DND-41 (cell line): ENCODE data around the gene CEP55.

ENCODE experiments used
- ATAC-seq: fragments of 200-7000 bp; cut with Tn5 transposase; 3 replicates; pipeline ENCODE4 v1.9.1; 2021; ENCODE audit warnings: low read depth; ENCODE audit not compliant: insufficient read depth
- DNase-seq: peaks from one replicate; pipeline ENCODE4 v3.0.0-alpha.2; 2020
- H2AFZ ChIP-seq: 2 replicates; pipeline ENCODE4 v1.6.0; 2012; ENCODE audit warnings: low read depth, low read length
- H3K27ac ChIP-seq: 2 replicates; pipeline ENCODE4 v1.5.1; 2012; ENCODE audit warnings: low read length, inconsistent platforms
- H3K27me3 ChIP-seq: fragments of 200-600 bp; sonication (generic); 2 replicates; pipeline ENCODE4 v1.6.0; 2012; ENCODE audit warnings: low read length, mild to moderate bottlenecking, inconsistent platforms; ENCODE audit not compliant: insufficient read depth, poor library complexity
- H3K36me3 ChIP-seq: 2 replicates; pipeline ENCODE4 v1.5.1; 2012; ENCODE audit warnings: low read length, inconsistent platforms; ENCODE audit not compliant: insufficient read depth
- H3K4me1 ChIP-seq: 2 replicates; pipeline ENCODE4 v1.5.1; 2012; ENCODE audit warnings: mild to moderate bottlenecking, low read length; ENCODE audit not compliant: insufficient read depth
- H3K4me2 ChIP-seq: 2 replicates; pipeline ENCODE4 v1.6.0; 2012; ENCODE audit warnings: mild to moderate bottlenecking, moderate library complexity, low read length, inconsistent platforms; ENCODE audit not compliant: insufficient read depth
- H3K4me3 ChIP-seq, 2 experiments: fragments of 200-600 bp in 1 of 2; shearing (Covaris generic) in 1 of 2; 2 replicates each; pipeline ENCODE4 v1.5.1; 2012 to 2016; ENCODE audit warnings: inconsistent platforms in 2 of 2, low read length in 2 of 2, mild to moderate bottlenecking in 2 of 2, low read depth in 1 of 2, moderate library complexity in 1 of 2
- H3K79me2 ChIP-seq: 2 replicates; pipeline ENCODE4 v1.6.0; 2012; ENCODE audit warnings: low read length, inconsistent platforms; ENCODE audit not compliant: insufficient read depth
- H3K9ac ChIP-seq: 2 replicates; pipeline ENCODE4 v1.6.0; 2012; ENCODE audit warnings: low read depth, mild to moderate bottlenecking, inconsistent platforms, low read length, moderate library complexity
- H3K9me3 ChIP-seq: 2 replicates; pipeline ENCODE4 v1.5.1; 2012; ENCODE audit warnings: low read length, moderate library complexity, mild to moderate bottlenecking, inconsistent platforms; ENCODE audit not compliant: insufficient read depth, severe bottlenecking
- H4K20me1 ChIP-seq: 2 replicates; pipeline ENCODE4 v1.6.0; 2012; ENCODE audit warnings: low read length; ENCODE audit not compliant: insufficient read depth
- CTCF ChIP-seq: IDR thresholded peaks from 2 replicates; pipeline ENCODE4 v1.5.1; 2012; ENCODE audit warnings: borderline replicate concordance, low read length, moderate library complexity, mild to moderate bottlenecking; ENCODE audit not compliant: poor library complexity, severe bottlenecking; ENCODE audit errors: extremely low read depth
- EZH2 ChIP-seq: IDR thresholded peaks from 3 replicates; pipeline ENCODE4 v1.6.1; 2012; ENCODE audit warnings: borderline replicate concordance, low read depth, mild to moderate bottlenecking, moderate library complexity, low read length, inconsistent platforms; ENCODE audit not compliant: severe bottlenecking

The CEP55 gene

GRCh38 chr10:93515071-93516005 lies 18.9 kb downstream of the CEP55 start:
- H3K4me3 ChIP-seq, result no peak overlapping the region
- DNase-seq, result no peak
- H3K4me2 ChIP-seq, result no peak overlapping the region
- ATAC-seq, result no peak
- H2AFZ ChIP-seq, result no peak overlapping the region
- H3K27ac ChIP-seq, result no peak overlapping the region
- peaks cover 74% of the 10 kb centered on the region for H3K36me3 ChIP-seq
- no peaks in the 10 kb centered on the region for H3K27me3 ChIP-seq
- no peaks in the 10 kb centered on the region for H4K20me1 ChIP-seq
- TF ChIP-seq CTCF (no peak), EZH2 (no peak)
- no peaks in the 10 kb centered on the region for H3K4me1 ChIP-seq
- no peaks in the 10 kb centered on the region for H3K79me2 ChIP-seq
- peaks cover 6% of the 10 kb centered on the region for H3K9me3 ChIP-seq
- H3K9ac ChIP-seq, result no peak overlapping the region

GRCh38 chr10:93516006-93516380 lies 19.6 kb downstream of the CEP55 start:
- Histone ChIP-seq H3K4me3 (no peak overlapping the region), H2AFZ (no peak overlapping the region), H3K79me2 (no peaks in the 10 kb centered on the region), H4K20me1 (no peaks in the 10 kb centered on the region), H3K27me3 (no peaks in the 10 kb centered on the region), H3K27ac (no peak overlapping the region), H3K9ac (no peak overlapping the region), H3K4me2 (no peak overlapping the region), H3K36me3 (peaks cover 81% of the 10 kb centered on the region), H3K4me1 (no peaks in the 10 kb centered on the region), H3K9me3 (peaks cover 6% of the 10 kb centered on the region)
- ATAC-seq (no peak), DNase-seq (no peak)
- TF ChIP-seq CTCF (no peak), EZH2 (no peak)

GRCh38 chr10:93518531-93518930 lies 22.1 kb downstream of the CEP55 start:
- no peak for DNase-seq
- Histone ChIP-seq H3K4me2 (no peak overlapping the region), H3K27ac (no peak overlapping the region), H3K9me3 (peaks cover 9% of the 10 kb centered on the region), H4K20me1 (no peaks in the 10 kb centered on the region), H3K79me2 (no peaks in the 10 kb centered on the region), H2AFZ (no peak overlapping the region), H3K4me1 (no peaks in the 10 kb centered on the region), H3K9ac (no peak overlapping the region), H3K4me3 (no peak overlapping the region), H3K27me3 (no peaks in the 10 kb centered on the region), H3K36me3 (peaks cover 77% of the 10 kb centered on the region)
- no peak for TF ChIP-seq CTCF
- TF ChIP-seq EZH2, result no peak
- no peak for ATAC-seq
